Upper lobe of left lung (tissue), 4 donors: ENCODE results near the gene KIR2DL1.
"Not testable (repeated sequence)": the region's sequence is repeated elsewhere in the genome, so short reads cannot be mapped to it uniquely, and the experiment has no call there.

Source experiments
- POLR2AphosphoS5 ChIP-seq, 2 donors: sonication (generic); formaldehyde crosslinking; IDR thresholded peaks; one replicate each; pipeline ENCODE4 v1.5.1; 2017; ENCODE audit warnings: antibody characterized with exemption in 2 of 2
- TF ChIP-seq, protein P1 (sequence below), 6 experiments: fragments of 450-650 bp in 4 of 6; fragments of 200-600 bp in 2 of 6; sonication (generic) in 2 of 6; IDR thresholded peaks; one replicate each; pipeline ENCODE4 v1.5.1; 2016 to 2019; ENCODE audit warnings: antibody characterized with exemption in 6 of 6

DNA sequence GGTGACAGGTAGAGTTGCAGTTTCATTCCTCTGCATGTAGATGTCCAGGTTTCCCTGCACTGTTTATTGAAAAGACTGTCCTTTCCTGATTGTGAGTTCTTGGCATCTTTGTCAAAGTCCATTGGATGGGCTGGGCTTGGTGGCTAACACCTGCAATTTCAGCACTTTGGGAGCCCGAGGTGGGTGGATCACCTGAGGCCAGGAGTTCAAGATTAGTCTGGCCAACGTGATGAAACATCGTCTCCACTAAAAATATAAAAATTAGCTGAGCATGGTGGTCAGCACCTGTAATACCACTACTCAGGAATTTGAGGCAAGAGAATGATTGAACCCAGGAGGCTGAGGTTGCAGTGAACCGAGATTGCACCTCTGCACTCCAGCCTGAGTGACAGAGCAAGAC lies 8.3 kb downstream of the KIR2DL1 start:
- TF ChIP-seq, protein P1, sequence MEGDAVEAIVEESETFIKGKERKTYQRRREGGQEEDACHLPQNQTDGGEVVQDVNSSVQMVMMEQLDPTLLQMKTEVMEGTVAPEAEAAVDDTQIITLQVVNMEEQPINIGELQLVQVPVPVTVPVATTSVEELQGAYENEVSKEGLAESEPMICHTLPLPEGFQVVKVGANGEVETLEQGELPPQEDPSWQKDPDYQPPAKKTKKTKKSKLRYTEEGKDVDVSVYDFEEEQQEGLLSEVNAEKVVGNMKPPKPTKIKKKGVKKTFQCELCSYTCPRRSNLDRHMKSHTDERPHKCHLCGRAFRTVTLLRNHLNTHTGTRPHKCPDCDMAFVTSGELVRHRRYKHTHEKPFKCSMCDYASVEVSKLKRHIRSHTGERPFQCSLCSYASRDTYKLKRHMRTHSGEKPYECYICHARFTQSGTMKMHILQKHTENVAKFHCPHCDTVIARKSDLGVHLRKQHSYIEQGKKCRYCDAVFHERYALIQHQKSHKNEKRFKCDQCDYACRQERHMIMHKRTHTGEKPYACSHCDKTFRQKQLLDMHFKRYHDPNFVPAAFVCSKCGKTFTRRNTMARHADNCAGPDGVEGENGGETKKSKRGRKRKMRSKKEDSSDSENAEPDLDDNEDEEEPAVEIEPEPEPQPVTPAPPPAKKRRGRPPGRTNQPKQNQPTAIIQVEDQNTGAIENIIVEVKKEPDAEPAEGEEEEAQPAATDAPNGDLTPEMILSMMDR (IDR thresholded peaks at IDR 0.05), result not testable (repeated sequence)
- TF ChIP-seq POLR2AphosphoS5 (IDR thresholded peaks at IDR 0.05), result not testable (repeated sequence)
